HUDEP-2 (cell line): ENCODE measurements around the gene PTPRN2.

Experiments used
- DNase-seq, 76 experiments: peaks; one replicate each; lab custom pipeline; 2025; ENCODE audit not compliant: unreplicated experiment in 76 of 76; lab: John Stamatoyannopoulos, UW

The PTPRN2 gene

GRCh38 chr7:157845203-157845835 is 742.3 kb downstream of the PTPRN2 start:
- DNase-seq, result no peak

- no peak for DNase-seq
These were observed 743.0 kb downstream of the PTPRN2 start for GRCh38 chr7:157844611-157845010.

GRCh38 chr7:157844141-157844540 is 743.5 kb downstream of the PTPRN2 start:
- no peak for DNase-seq

- no peak for DNase-seq
These were observed 744.1 kb downstream of the PTPRN2 start for GRCh38 chr7:157843336-157844140.

- DNase-seq, result no peak
These were observed 745.8 kb downstream of the PTPRN2 start for GRCh38 chr7:157841773-157842370.

- DNase-seq, result no peak
These were observed 746.5 kb downstream of the PTPRN2 start for GRCh38 chr7:157840914-157841772.

- no peak for DNase-seq
These were observed 747.3 kb downstream of the PTPRN2 start for GRCh38 chr7:157840174-157840913.

- no peak for DNase-seq
These were observed 747.9 kb downstream of the PTPRN2 start for GRCh38 chr7:157839672-157840167.

GRCh38 chr7:157839226-157839625 is 748.4 kb downstream of the PTPRN2 start:
- no peak for DNase-seq

- no peak for DNase-seq
These were observed 750.1 kb downstream of the PTPRN2 start for GRCh38 chr7:157837561-157837960.

GRCh38 chr7:157837047-157837446 is 750.6 kb downstream of the PTPRN2 start:
- no peak for DNase-seq

GRCh38 chr7:157834501-157835163 is 753.0 kb downstream of the PTPRN2 start:
- DNase-seq, result no peak

- DNase-seq, result no peak
These were observed 754.6 kb downstream of the PTPRN2 start for GRCh38 chr7:157832866-157833607.

- no peak for DNase-seq
These were observed 755.2 kb downstream of the PTPRN2 start for GRCh38 chr7:157832421-157832820.

- no peak for DNase-seq
These were observed 755.6 kb downstream of the PTPRN2 start for GRCh38 chr7:157832006-157832405.

GRCh38 chr7:157831143-157831905 is 756.3 kb downstream of the PTPRN2 start:
- no peak for DNase-seq

GRCh38 chr7:157830331-157830730 is 757.3 kb downstream of the PTPRN2 start:
- DNase-seq, result no peak

- no peak for DNase-seq
These were observed 758.1 kb downstream of the PTPRN2 start for GRCh38 chr7:157829491-157829890.
